OCI-LY1 (cell line): Measurements from ENCODE around the gene P3H3.

Experiments
- H2AFZ ChIP-seq: fragments of 200-600 bp; sonication (generic), shearing (Covaris generic); 2 replicates; pipeline ENCODE4 v1.6.0; 2014; ENCODE audit warnings: antibody characterized with exemption, mild to moderate bottlenecking, low read length
- H3F3A ChIP-seq: fragments of 200-600 bp; sonication (generic), shearing (Covaris generic); 2 replicates; pipeline ENCODE4 v1.6.0; 2014; ENCODE audit warnings: mild to moderate bottlenecking, antibody characterized with exemption, low read length, moderate library complexity; ENCODE audit not compliant: insufficient read depth
- H3K27ac ChIP-seq: fragments of 200-600 bp; sonication (generic); 2 replicates; pipeline ENCODE4 v1.5.1; 2014; ENCODE audit warnings: low read length, mixed run types, mild to moderate bottlenecking, low read depth; ENCODE audit not compliant: poor library complexity, severe bottlenecking
- H3K27me3 ChIP-seq: fragments of 200-600 bp; sonication (generic); 2 replicates; pipeline ENCODE4 v1.6.0; 2014; ENCODE audit warnings: antibody characterized with exemption, mild to moderate bottlenecking, low read length, moderate library complexity; ENCODE audit not compliant: insufficient read depth
- H3K36me3 ChIP-seq: fragments of 200-600 bp; sonication (generic); 2 replicates; pipeline ENCODE4 v1.6.1; 2014; ENCODE audit warnings: mild to moderate bottlenecking, antibody characterized with exemption, low read length, moderate library complexity, mixed read lengths; ENCODE audit not compliant: insufficient read depth
- H3K4me1 ChIP-seq: fragments of 200-600 bp; sonication (generic); 2 replicates; pipeline ENCODE4 v1.5.1; 2014; ENCODE audit warnings: mild to moderate bottlenecking, low read length, moderate library complexity; ENCODE audit not compliant: insufficient read depth, severe bottlenecking
- H3K4me2 ChIP-seq: fragments of 200-600 bp; sonication (generic), shearing (Covaris generic); 2 replicates; pipeline ENCODE4 v1.6.1; 2014; ENCODE audit warnings: low read length
- H3K4me3 ChIP-seq: fragments of 200-600 bp; sonication (generic); 2 replicates; pipeline ENCODE4 v1.5.1; 2014; ENCODE audit warnings: low read length, low read depth, mild to moderate bottlenecking, mixed read lengths; ENCODE audit not compliant: poor library complexity, severe bottlenecking
- H3K79me2 ChIP-seq: fragments of 200-600 bp; shearing (Covaris generic); 2 replicates; pipeline ENCODE4 v1.6.1; 2016; ENCODE audit warnings: mixed run types, low read length, mixed read lengths; ENCODE audit not compliant: insufficient read depth
- H3K9ac ChIP-seq: fragments of 200-600 bp; sonication (generic), shearing (Covaris generic); 2 replicates; pipeline ENCODE4 v1.6.1; 2014; ENCODE audit warnings: mild to moderate bottlenecking, low read length, mixed read lengths
- H3K9me2 ChIP-seq: fragments of 200-600 bp; sonication (generic), shearing (Covaris generic); 2 replicates; pipeline ENCODE4 v1.6.1; 2014; ENCODE audit warnings: low read depth, mild to moderate bottlenecking, low read length, mixed read lengths
- H3K9me3 ChIP-seq: fragments of 200-600 bp; shearing (Covaris generic); 2 replicates; pipeline ENCODE4 v1.6.1; 2014; ENCODE audit warnings: low read length, mixed read lengths
- H4K20me1 ChIP-seq: fragments of 200-600 bp; sonication (generic), shearing (Covaris generic); 2 replicates; pipeline ENCODE4 v1.6.0; 2016; ENCODE audit warnings: mild to moderate bottlenecking, low read length; ENCODE audit not compliant: insufficient read depth
- CTCF ChIP-seq: fragments of 200-600 bp; sonication (generic), shearing (Covaris generic); IDR thresholded peaks from 2 replicates; pipeline ENCODE4 v1.5.1; 2017; ENCODE audit warnings: mild to moderate bottlenecking, antibody characterized with exemption, low read length, moderate library complexity, mixed read lengths
- EZH2 ChIP-seq: fragments of 200-600 bp; sonication (generic), shearing (Covaris generic); IDR thresholded peaks from 2 replicates; pipeline ENCODE4 v1.8.0; 2017; ENCODE audit warnings: borderline replicate concordance, mixed run types, mild to moderate bottlenecking, antibody characterized with exemption, low read length, moderate library complexity, mixed read lengths

The P3H3 gene

GRCh38 chr12:6826125-6826733 is 2.0 kb upstream of the P3H3 start:
- Histone ChIP-seq H3K4me2 (no peak overlapping the region), H3K36me3 (no peaks in the 10 kb centered on the region), H2AFZ (no peak overlapping the region), H3K9me2 (no peaks in the 10 kb centered on the region), H4K20me1 (no peaks in the 10 kb centered on the region), H3K9ac (no peak overlapping the region), H3K79me2 (no peaks in the 10 kb centered on the region), H3K4me1 (peaks cover 6% of the 10 kb centered on the region), H3K4me3 (no peak overlapping the region), H3K9me3 (no peaks in the 10 kb centered on the region), H3K27ac (no peak overlapping the region), H3K27me3 (peaks cover 5% of the 10 kb centered on the region; the same call in 1 of the 2 replicates), H3F3A (no peaks in the 10 kb centered on the region)
- no peak for TF ChIP-seq EZH2
- no peak for TF ChIP-seq CTCF

- H3K4me2 ChIP-seq = no peak overlapping the region
- H3K9me3 ChIP-seq = no peaks in the 10 kb centered on the region
- H3K9ac ChIP-seq = no peak overlapping the region
- H3K27me3 ChIP-seq = peaks cover 5% of the 10 kb centered on the region; the same call in 1 of the 2 replicates
- H3K4me1 ChIP-seq = peaks cover 6% of the 10 kb centered on the region
- H3K4me3 ChIP-seq = no peak overlapping the region
- H2AFZ ChIP-seq = no peak overlapping the region
- H3K36me3 ChIP-seq = no peaks in the 10 kb centered on the region
- H3F3A ChIP-seq = no peaks in the 10 kb centered on the region
- TF ChIP-seq EZH2 (no peak), CTCF (no peak)
- no peaks in the 10 kb centered on the region for H3K79me2 ChIP-seq
- H4K20me1 ChIP-seq = no peaks in the 10 kb centered on the region
- no peak overlapping the region for H3K27ac ChIP-seq
- H3K9me2 ChIP-seq = no peaks in the 10 kb centered on the region
Measured at GRCh38 chr12:6826734-6827436, 1.3 kb upstream of the P3H3 start.

GRCh38 chr12:6827437-6827911 is 733 bp upstream of the P3H3 start:
- Histone ChIP-seq H3K4me2 (no peak overlapping the region), H3K79me2 (no peaks in the 10 kb centered on the region), H3K27ac (no peak overlapping the region), H3K36me3 (no peaks in the 10 kb centered on the region), H3F3A (no peaks in the 10 kb centered on the region), H3K9ac (no peak overlapping the region), H3K27me3 (peaks cover 5% of the 10 kb centered on the region; the same call in 1 of the 2 replicates), H2AFZ (no peak overlapping the region), H3K4me1 (peaks cover 6% of the 10 kb centered on the region), H3K9me3 (no peaks in the 10 kb centered on the region), H4K20me1 (no peaks in the 10 kb centered on the region), H3K9me2 (no peaks in the 10 kb centered on the region), H3K4me3 (no peak overlapping the region)
- TF ChIP-seq CTCF (no peak), EZH2 (no peak)
